ENCODE data around the gene SHISA5. TPM values are rescaled to one million over a fixed set of nuclear protein-coding genes. Genes with fewer than 3 reads are reported as not detected.

Gene SHISA5
- total and polyA plus RNA-seq, 2 experiments from 2014 or later = 146 to 166 TPM

GRCh38 chr3:48436477-48436787 is 67.5 kb downstream of the SHISA5 start:
- H3K27ac Mint-ChIP-seq = no peak overlapping the region
- Histone ChIP-seq H3K4me2 (no peak overlapping the region), H3K4me1 (ENCODE audit: insufficient read depth) (peaks cover 10% of the 10 kb centered on the region; the same call in 1 of the 2 replicates), H3F3A (replicated peaks; ENCODE audit: low read depth) (peaks cover 39% of the 10 kb centered on the region), H3K9me2 (ENCODE audit: insufficient read depth) (no peaks in the 10 kb centered on the region), H3K4me3 (no peak overlapping the region), H4K20me1 (replicated peaks; ENCODE audit: insufficient read depth) (peaks cover 2% of the 10 kb centered on the region), H3K27ac (ENCODE audit: low read depth) (no peak overlapping the region), H3K36me3 (ENCODE audit: insufficient read depth) (peaks cover 12% of the 10 kb centered on the region), H3K79me2 (replicated peaks; ENCODE audit: insufficient read depth) (peaks cover 45% of the 10 kb centered on the region), H3K27me3 (ENCODE audit: insufficient read depth) (no peaks in the 10 kb centered on the region), H2AFZ (no peak overlapping the region)
- peaks cover 6% of the 10 kb centered on the region for H3K27me3 Mint-ChIP-seq (ENCODE audit: insufficient read depth, low read depth, poor library complexity)
- TF ChIP-seq CTCF (conservative IDR thresholded peaks at IDR 0.05; ENCODE audit: low read depth in 2 of 2) (no peak), ZNF331 (CRISPR knock-in tag; IDR thresholded peaks at IDR 0.05; ENCODE audit: low read depth) (no peak), EZH2 (IDR thresholded peaks at IDR 0.05; ENCODE audit: low read depth, unreplicated experiment) (no peak), ZNF114 (CRISPR knock-in tag; IDR thresholded peaks at IDR 0.05) (no peak), NANOG (IDR thresholded peaks at IDR 0.05; ENCODE audit: borderline replicate concordance) (no peak), STAT1 (IDR thresholded peaks at IDR 0.05; ENCODE audit: unreplicated experiment) (no peak), POLR2AphosphoS5 (IDR thresholded peaks at IDR 0.05; ENCODE audit: low read depth) (no peak), REST (IDR thresholded peaks at IDR 0.05; ENCODE audit: unreplicated experiment) (no peak), CREB1 (CRISPR knock-in tag; IDR thresholded peaks at IDR 0.05; ENCODE audit: low read depth) (no peak), EZH2phosphoT487 (IDR thresholded peaks at IDR 0.05; ENCODE audit: unreplicated experiment) (no peak), JUNB (IDR thresholded peaks at IDR 0.05; ENCODE audit: unreplicated experiment) (no peak)
- TF ChIP-seq, protein P1, sequence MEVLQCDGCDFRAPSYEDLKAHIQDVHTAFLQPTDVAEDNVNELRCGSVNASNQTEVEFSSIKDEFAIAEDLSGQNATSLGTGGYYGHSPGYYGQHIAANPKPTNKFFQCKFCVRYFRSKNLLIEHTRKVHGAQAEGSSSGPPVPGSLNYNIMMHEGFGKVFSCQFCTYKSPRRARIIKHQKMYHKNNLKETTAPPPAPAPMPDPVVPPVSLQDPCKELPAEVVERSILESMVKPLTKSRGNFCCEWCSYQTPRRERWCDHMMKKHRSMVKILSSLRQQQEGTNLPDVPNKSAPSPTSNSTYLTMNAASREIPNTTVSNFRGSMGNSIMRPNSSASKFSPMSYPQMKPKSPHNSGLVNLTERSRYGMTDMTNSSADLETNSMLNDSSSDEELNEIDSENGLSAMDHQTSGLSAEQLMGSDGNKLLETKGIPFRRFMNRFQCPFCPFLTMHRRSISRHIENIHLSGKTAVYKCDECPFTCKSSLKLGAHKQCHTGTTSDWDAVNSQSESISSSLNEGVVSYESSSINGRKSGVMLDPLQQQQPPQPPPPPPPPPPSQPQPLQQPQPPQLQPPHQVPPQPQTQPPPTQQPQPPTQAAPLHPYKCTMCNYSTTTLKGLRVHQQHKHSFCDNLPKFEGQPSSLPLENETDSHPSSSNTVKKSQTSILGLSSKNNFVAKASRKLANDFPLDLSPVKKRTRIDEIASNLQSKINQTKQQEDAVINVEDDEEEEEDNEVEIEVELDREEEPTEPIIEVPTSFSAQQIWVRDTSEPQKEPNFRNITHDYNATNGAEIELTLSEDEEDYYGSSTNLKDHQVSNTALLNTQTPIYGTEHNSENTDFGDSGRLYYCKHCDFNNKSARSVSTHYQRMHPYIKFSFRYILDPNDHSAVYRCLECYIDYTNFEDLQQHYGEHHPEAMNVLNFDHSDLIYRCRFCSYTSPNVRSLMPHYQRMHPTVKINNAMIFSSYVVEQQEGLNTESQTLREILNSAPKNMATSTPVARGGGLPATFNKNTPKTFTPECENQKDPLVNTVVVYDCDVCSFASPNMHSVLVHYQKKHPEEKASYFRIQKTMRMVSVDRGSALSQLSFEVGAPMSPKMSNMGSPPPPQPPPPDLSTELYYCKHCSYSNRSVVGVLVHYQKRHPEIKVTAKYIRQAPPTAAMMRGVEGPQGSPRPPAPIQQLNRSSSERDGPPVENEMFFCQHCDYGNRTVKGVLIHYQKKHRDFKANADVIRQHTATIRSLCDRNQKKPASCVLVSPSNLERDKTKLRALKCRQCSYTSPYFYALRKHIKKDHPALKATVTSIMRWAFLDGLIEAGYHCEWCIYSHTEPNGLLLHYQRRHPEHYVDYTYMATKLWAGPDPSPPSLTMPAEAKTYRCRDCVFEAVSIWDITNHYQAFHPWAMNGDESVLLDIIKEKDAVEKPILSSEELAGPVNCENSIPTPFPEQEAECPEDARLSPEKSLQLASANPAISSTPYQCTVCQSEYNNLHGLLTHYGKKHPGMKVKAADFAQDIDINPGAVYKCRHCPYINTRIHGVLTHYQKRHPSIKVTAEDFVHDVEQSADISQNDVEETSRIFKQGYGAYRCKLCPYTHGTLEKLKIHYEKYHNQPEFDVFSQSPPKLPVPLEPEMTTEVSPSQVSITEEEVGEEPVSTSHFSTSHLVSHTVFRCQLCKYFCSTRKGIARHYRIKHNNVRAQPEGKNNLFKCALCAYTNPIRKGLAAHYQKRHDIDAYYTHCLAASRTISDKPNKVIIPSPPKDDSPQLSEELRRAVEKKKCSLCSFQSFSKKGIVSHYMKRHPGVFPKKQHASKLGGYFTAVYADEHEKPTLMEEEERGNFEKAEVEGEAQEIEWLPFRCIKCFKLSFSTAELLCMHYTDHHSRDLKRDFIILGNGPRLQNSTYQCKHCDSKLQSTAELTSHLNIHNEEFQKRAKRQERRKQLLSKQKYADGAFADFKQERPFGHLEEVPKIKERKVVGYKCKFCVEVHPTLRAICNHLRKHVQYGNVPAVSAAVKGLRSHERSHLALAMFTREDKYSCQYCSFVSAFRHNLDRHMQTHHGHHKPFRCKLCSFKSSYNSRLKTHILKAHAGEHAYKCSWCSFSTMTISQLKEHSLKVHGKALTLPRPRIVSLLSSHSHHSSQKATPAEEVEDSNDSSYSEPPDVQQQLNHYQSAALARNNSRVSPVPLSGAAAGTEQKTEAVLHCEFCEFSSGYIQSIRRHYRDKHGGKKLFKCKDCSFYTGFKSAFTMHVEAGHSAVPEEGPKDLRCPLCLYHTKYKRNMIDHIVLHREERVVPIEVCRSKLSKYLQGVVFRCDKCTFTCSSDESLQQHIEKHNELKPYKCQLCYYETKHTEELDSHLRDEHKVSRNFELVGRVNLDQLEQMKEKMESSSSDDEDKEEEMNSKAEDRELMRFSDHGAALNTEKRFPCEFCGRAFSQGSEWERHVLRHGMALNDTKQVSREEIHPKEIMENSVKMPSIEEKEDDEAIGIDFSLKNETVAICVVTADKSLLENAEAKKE (CRISPR knock-in tag; IDR thresholded peaks at IDR 0.05) = no peak
- TF ChIP-seq, protein P2, sequence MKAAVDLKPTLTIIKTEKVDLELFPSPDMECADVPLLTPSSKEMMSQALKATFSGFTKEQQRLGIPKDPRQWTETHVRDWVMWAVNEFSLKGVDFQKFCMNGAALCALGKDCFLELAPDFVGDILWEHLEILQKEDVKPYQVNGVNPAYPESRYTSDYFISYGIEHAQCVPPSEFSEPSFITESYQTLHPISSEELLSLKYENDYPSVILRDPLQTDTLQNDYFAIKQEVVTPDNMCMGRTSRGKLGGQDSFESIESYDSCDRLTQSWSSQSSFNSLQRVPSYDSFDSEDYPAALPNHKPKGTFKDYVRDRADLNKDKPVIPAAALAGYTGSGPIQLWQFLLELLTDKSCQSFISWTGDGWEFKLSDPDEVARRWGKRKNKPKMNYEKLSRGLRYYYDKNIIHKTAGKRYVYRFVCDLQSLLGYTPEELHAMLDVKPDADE (IDR thresholded peaks at IDR 0.05) = no peak
- ATAC-seq = no peak
- no peaks in the 10 kb centered on the region for H3K9me3 Mint-ChIP-seq
- peaks cover 23% of the 10 kb centered on the region for H3K4me1 Mint-ChIP-seq
- no peak overlapping the region for H3K4me3 Mint-ChIP-seq
- DNase-seq (ENCODE audit: low spot score) = no peak
- H3K36me3 Mint-ChIP-seq (ENCODE audit: low read depth) = peaks cover 42% of the 10 kb centered on the region

All from GM23338 (cell line).